ENCODE data around the gene FBXL17.

FBXL17 gene

DNA sequence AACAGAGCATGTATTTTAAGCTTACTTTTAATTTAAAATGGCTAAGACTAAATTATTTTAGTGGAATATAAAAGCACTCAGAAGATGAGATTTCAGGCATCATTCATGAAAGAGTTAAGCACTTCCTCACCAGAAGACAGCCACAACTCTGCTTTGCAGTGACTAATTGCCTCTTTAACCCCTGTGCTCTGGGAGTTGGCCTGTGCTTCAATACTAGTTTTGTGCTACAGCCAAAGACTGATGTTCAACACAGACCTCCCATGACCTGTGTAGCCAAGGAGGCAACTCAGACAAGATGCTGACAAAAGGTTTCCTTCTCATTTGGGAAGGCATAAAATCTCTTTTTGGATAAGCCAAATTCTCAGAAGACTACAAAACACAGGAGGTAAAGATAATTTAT is 353.5 kb downstream of the FBXL17 start:
- no peaks in the 10 kb centered on the region for H3K27me3 Mint-ChIP-seq
- no peak overlapping the region for H3K4me3 Mint-ChIP-seq
- H3K4me1 Mint-ChIP-seq = no peaks in the 10 kb centered on the region
- no peaks in the 10 kb centered on the region for H3K9me3 Mint-ChIP-seq
- peaks cover 4% of the 10 kb centered on the region for H3K36me3 Mint-ChIP-seq
- H3K27ac Mint-ChIP-seq = no peak overlapping the region

DNA sequence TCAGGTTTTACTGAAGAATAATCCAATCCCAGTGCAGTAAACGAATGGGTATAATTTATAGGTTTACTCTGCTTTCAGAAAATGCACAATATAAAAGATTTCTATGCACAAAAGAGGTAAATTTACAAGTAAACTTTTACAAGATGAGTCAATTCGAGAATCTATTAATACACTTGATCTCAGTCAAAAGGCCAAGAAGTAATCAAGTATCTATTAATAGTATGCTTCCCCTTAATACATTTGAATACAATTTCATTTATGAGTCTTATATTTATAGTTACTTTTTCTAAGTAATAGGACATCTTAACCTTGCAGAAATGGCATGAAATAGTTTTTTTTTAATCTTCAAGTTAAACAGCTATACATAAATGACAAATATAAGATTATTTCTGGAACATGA is 355.9 kb downstream of the FBXL17 start:
- Mint-ChIP-seq H3K36me3 (peaks cover 4% of the 10 kb centered on the region), H3K9me3 (no peaks in the 10 kb centered on the region), H3K27me3 (no peaks in the 10 kb centered on the region), H3K4me3 (no peak overlapping the region), H3K4me1 (no peaks in the 10 kb centered on the region), H3K27ac (no peak overlapping the region)

DNA sequence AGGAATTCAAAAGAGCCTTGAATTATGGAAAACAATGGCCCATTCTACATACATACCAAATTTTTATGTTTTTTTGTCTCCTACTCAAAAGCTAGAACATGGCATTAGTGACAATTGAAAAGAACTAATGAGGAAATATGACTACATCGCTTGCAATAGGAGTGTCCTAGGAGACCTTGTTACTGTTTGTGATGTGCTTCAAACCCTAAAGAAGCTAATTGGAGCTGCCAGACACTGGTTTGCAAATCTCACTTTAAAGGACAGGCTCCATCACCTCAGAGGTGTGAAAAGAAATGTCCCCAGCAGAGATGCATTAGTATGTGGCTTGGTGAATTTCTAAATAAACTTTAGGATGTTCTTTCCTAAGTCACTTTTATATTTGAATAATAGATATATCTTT is 356.9 kb downstream of the FBXL17 start:
- Mint-ChIP-seq H3K4me1 (no peaks in the 10 kb centered on the region), H3K27me3 (no peaks in the 10 kb centered on the region), H3K4me3 (no peak overlapping the region), H3K27ac (no peak overlapping the region), H3K9me3 (no peaks in the 10 kb centered on the region), H3K36me3 (peaks cover 2% of the 10 kb centered on the region)

DNA sequence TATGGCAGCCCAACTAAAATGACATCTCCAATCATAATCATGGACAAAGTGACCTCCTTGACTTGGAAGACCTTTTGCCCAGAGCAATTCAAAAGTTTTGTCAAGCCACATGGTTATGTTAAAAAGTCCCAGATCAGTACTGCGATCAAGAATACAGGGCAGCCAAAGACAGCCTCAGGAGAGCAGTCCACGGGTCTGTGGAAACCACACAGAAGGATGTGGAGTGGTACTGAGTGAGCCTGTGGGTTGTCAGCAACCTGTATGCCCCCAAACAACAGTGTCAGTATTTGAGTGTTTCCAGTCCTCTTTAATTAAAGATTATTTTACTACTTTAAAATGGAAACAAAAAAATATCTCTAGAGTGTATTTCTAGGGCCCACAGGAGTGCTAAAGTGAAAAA is 365.8 kb downstream of the FBXL17 start:
- H3K4me1 Mint-ChIP-seq = no peaks in the 10 kb centered on the region
- H3K27me3 Mint-ChIP-seq = no peaks in the 10 kb centered on the region
- H3K36me3 Mint-ChIP-seq = peaks cover 22% of the 10 kb centered on the region
- no peak overlapping the region for H3K4me3 Mint-ChIP-seq
- no peaks in the 10 kb centered on the region for H3K9me3 Mint-ChIP-seq
- H3K27ac Mint-ChIP-seq = no peak overlapping the region

DNA sequence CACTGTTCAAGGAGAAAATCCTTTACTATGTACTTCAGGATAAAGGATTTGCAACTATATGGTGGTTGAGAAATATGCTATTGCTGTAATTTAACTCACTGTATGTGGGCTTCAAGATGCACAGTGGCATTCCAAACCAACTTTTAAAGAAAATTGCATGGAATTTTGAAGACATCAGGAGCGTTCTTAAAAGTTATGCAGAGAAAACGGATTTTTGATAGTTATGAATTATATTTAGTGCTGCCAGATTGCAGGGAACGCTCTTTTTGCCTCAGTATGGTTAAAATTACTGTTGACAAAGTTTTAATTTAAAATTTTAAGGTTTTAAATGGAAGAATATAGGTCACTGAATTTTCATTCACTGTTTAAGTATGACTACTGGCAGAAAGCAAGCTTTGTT is 375.1 kb downstream of the FBXL17 start:
- Mint-ChIP-seq H3K9me3 (no peaks in the 10 kb centered on the region), H3K27ac (no peak overlapping the region), H3K4me3 (no peak overlapping the region), H3K36me3 (peaks cover 4% of the 10 kb centered on the region), H3K4me1 (peaks cover 17% of the 10 kb centered on the region), H3K27me3 (no peaks in the 10 kb centered on the region)

DNA sequence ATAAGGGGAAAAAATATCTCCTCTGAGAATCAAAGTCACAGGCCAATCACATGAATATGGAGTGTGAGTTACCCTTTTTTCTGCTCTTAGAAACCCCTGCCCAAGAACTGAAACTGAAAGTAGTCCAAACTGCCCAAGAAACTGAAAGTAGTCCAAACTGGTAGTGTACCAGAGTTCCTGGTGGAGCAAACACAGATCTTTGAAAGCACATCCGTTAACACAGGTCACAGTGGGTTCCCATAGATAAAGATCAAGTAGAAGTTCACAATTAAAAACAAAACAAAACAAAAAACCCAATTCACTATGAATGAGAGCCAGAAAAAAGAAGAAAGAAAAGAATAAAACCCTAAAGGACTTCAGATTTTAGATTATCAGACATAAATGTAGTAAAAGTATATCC is 378.7 kb downstream of the FBXL17 start:
- no peaks in the 10 kb centered on the region for H3K9me3 Mint-ChIP-seq
- no peaks in the 10 kb centered on the region for H3K27me3 Mint-ChIP-seq
- peaks cover 4% of the 10 kb centered on the region for H3K36me3 Mint-ChIP-seq
- peak overlapping the region; percentile 94 for H3K27ac Mint-ChIP-seq
- peaks cover 17% of the 10 kb centered on the region for H3K4me1 Mint-ChIP-seq
- peak overlapping the region; percentile 62 for H3K4me3 Mint-ChIP-seq

DNA sequence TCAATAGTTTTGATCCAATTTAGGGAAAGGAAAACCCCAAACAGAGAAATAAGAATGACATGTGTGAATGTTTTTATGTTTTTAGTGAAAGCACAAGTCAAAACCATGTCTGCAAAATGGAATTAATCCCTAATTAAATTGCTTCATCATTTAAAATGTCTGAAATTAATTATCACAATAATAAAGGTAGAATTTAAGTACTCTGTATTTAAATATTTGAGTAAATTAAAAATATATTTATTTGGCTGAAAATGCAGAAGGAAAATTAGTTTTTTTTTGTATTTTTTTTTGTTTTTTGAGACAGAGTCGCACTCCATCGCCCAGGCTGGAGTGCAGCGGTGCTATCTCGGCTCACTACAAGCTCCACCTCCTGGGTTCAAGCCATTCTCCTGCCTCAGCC is 380.7 kb downstream of the FBXL17 start:
- Mint-ChIP-seq H3K27me3 (no peaks in the 10 kb centered on the region), H3K9me3 (no peaks in the 10 kb centered on the region), H3K36me3 (peaks cover 4% of the 10 kb centered on the region), H3K4me3 (no peak overlapping the region), H3K4me1 (peaks cover 17% of the 10 kb centered on the region), H3K27ac (no peak overlapping the region)

DNA sequence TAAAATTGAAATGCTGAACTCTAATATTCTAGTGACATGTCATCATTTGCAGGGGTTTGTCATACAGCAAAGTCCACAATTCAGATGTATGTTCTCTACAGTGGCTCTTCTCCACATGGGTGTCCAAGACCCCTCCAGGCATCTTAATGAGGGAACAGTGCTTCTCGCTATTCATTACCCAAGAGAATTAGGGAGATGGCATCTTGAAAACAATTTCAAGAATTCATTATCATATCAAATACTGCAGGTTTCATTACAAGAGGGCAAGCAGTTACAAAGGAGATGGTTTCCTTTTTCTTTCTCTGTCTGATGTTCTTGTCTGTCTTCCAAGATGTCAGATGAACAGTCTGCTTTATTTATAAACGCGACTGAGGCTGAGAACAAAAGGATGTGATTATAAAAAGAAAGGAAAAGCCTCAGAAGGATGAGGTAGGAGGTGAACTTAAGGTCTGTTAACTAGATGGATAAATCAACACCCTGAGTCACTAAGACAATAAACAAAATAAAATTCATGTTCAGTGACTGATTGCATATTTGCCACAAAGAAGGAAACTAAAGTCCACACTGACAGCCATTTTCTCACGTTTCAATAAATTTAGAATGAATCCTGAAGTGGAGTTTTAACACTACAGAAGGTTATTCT is 384.4 kb downstream of the FBXL17 start:
- H3K4me1 Mint-ChIP-seq = peaks cover 1% of the 10 kb centered on the region
- H3K36me3 Mint-ChIP-seq = peaks cover 4% of the 10 kb centered on the region
- no peaks in the 10 kb centered on the region for H3K27me3 Mint-ChIP-seq
- H3K4me3 Mint-ChIP-seq = no peak overlapping the region
- H3K27ac Mint-ChIP-seq = no peak overlapping the region
- H3K9me3 Mint-ChIP-seq = no peaks in the 10 kb centered on the region

DNA sequence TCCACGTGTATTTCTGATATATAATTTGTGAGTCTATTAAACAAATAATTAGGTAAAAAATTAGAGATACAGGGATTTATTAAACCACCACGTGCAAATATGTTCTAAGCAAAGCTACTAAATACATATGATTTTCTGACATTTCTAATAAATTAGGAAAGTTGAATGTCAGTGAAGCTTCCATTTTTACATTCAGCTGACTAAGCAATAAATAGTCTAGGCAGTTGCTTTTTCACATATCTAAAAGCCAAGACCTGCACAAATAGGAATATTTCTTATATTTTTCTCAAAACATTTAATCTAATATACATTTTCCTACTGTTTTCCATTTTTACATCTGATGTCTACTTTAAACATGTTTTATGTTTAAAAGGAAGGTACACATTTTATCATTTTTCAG is 388.6 kb downstream of the FBXL17 start:
- no peaks in the 10 kb centered on the region for H3K9me3 Mint-ChIP-seq

DNA sequence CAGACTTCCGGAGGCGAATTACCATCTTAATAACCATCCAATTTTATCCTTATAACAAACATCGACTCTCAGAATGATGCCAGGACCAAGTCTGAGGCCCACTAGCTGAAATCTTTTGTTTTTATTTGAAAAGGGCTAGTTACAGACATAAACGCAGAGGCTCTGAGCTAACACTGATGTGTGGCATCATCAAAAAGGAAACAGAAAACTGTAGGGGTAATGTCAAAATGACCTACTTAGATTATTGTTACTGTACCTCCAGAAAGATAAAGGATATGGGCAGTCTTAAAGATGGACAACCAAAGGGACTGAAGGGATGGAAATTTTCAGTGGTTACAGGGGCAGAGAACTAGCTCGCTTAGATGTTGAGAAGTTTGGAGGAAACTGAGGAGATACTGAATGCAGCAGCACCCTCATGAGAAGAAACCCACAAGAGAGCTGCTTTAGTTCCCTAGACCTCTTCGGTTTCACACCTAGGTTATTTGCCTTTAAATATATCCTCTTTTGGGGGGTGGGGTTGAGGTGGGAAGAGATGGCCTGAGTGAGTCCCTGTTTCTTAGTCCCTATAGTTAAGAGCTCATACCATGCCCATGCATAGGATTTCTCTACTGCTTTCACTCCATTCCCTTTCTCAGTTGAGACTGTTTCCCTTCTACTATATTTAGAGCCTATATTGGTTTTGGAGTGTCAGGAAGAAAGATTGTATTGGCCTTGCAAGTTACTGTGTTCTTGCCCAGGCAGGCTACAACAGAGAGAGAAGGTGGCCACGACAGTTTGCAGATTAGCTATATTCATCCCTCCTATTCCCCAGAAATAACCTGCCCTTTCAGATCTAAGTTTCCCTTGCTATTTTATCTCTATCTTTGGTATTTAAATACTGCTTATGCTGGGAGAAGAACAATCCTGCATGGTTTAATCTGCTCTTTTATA is 390.8 kb downstream of the FBXL17 start:
- H3K36me3 Mint-ChIP-seq = peaks cover 2% of the 10 kb centered on the region
- no peaks in the 10 kb centered on the region for H3K27me3 Mint-ChIP-seq
- H3K9me3 Mint-ChIP-seq = no peaks in the 10 kb centered on the region
- H3K4me1 Mint-ChIP-seq = no peaks in the 10 kb centered on the region
- no peak overlapping the region for H3K27ac Mint-ChIP-seq
- no peak overlapping the region for H3K4me3 Mint-ChIP-seq

More for the DNA sequence above, 388.6 kb downstream of the FBXL17 start:
- no peak overlapping the region for H3K27ac Mint-ChIP-seq
- H3K36me3 Mint-ChIP-seq = peaks cover 2% of the 10 kb centered on the region
- H3K4me1 Mint-ChIP-seq = no peaks in the 10 kb centered on the region
- H3K4me3 Mint-ChIP-seq = no peak overlapping the region
- no peaks in the 10 kb centered on the region for H3K27me3 Mint-ChIP-seq

DNA sequence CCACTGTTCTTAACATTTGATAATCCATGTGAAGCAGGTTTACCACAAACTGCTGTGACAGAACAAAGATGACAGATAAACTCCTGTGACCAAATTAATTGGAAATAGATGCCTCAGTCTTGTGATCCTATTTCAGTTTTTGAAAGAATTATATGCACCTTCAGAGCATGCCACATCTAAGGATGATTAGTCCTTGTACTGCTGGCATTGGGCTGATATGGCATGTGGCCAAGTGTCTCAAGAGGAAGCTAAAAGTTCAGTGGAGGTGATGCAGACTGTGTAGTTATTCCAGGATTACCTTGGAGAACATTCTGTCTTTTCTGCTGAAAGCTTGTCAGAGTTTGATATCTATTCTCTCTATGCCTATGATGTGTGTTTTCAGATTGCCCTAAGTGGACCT is 396.8 kb downstream of the FBXL17 start:
- H3K27me3 Mint-ChIP-seq = no peaks in the 10 kb centered on the region
- H3K9me3 Mint-ChIP-seq = no peaks in the 10 kb centered on the region

DNA sequence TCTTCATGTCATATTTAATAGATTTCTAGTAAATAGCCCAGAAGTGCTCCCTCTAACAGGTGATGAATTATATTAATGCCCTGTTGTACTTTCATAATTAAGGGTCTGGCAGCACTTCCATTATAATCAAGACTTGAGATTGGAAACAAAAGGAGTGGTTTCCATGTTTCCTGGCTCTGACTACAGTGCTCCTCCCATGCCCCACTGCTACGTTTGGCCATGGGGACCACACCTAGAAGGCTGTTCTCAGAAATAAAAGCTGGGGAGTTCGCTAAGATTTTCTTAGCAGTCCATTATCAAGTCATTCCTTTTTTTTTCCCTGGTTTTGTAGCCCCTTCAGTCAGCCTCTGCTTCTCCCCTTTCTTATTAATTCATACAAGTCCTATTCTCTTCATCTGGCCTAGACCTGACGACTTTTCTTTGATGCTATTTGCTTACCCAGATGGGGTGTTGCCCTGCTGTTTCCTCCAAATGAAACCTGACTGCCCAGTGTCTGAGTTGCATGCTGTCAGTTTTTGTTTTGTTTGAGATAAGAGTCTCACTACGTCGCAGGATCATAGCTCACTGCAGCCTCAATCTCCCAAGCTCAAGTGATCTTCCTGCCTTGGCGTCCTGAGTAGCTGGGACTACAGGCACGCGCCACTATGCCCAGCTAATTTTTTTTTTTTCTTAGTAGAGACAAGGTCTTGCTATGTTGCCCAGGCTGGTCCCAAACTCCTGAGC is 399.0 kb downstream of the FBXL17 start:
- Mint-ChIP-seq H3K27me3 (no peaks in the 10 kb centered on the region), H3K27ac (no peak overlapping the region), H3K4me1 (peaks cover 12% of the 10 kb centered on the region), H3K4me3 (no peak overlapping the region), H3K9me3 (no peaks in the 10 kb centered on the region), H3K36me3 (no peaks in the 10 kb centered on the region)

More for the DNA sequence above, 396.8 kb downstream of the FBXL17 start:
- Mint-ChIP-seq H3K27ac (no peak overlapping the region), H3K4me1 (peaks cover 12% of the 10 kb centered on the region), H3K4me3 (no peak overlapping the region), H3K36me3 (peaks cover 2% of the 10 kb centered on the region)

DNA sequence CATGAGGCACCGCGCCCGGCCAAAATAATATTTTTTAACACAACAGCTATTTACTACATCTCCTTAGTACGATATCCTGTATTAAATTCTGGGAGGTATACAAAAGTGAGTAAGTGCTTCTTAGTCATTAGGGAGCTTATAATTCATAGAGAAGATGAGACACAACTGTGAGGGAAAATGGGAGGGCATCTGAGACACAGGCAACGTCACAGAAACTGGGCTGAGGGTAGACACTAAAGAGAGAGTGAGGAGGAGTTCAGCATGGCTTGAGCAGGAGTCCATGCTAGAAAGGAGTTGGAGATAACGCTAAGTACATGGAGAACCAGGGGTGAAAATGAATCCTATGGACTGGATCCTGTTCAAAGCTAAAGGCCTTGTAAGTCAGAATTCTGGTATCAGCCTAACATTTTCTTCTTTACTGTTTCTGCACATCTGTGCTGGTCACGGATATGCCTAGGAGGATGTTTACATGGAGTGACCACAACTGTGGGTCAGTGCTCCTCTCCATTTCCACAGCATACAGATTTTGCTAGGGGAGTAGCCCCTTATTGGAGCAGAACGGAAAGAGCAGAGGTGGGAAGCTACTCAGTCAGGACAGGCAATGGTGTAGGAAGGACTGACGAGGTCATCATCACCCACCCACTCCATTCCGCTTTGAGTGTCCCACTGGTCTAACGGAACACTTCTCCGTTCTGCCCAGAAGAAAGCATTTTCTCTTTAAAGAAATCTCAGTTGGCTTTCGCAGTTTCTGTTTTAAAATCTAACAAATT is 400.8 kb downstream of the FBXL17 start:
- Mint-ChIP-seq H3K27ac (no peak overlapping the region), H3K27me3 (no peaks in the 10 kb centered on the region), H3K4me1 (peaks cover 12% of the 10 kb centered on the region), H3K36me3 (no peaks in the 10 kb centered on the region), H3K9me3 (no peaks in the 10 kb centered on the region), H3K4me3 (no peak overlapping the region)

DNA sequence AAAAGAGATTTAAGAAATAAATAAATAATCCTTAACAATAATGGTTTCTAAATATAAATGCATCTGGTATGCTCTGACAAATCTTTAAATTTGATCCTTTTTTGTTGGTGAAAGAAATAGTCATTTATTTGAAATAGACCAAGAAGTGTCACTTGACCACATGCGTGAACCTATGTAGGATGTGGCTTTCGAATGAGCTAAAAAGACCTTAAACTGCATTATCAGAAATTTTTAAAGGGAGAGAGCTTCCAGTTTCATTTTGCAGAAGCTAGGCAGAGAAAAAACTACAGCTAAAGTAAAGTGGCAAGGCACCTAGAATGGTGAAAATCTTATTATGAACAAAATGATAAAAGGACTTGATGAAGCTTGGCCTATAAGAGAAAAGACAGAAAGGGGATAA is 402.0 kb downstream of the FBXL17 start:
- Mint-ChIP-seq H3K4me1 (peaks cover 12% of the 10 kb centered on the region), H3K9me3 (no peaks in the 10 kb centered on the region), H3K27me3 (no peaks in the 10 kb centered on the region), H3K36me3 (no peaks in the 10 kb centered on the region), H3K27ac (no peak overlapping the region), H3K4me3 (no peak overlapping the region)

DNA sequence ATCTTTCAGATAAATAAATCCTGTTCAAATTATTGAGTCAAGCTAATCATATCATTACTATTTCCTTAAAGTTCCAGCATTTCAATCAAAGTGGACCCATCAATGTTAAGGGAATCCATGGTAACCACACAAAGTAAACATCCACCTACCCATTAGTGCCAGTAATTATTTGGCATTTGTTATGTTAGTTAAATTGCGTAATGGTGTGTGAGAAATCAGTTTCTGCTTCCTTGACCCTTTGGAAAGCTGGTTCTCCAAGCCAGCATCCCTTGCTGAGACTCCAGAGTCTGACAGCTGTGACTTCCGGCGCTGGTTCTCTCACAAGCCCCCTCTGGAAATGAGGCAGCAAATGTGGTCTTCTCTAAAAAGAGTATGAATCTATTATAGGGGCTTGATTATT is 402.6 kb downstream of the FBXL17 start:
- Mint-ChIP-seq H3K27me3 (no peaks in the 10 kb centered on the region), H3K4me3 (no peak overlapping the region), H3K36me3 (no peaks in the 10 kb centered on the region), H3K4me1 (peaks cover 12% of the 10 kb centered on the region), H3K27ac (no peak overlapping the region), H3K9me3 (no peaks in the 10 kb centered on the region)
